GM21825 (cell line): ENCODE data around the gene PMVK.

Source experiments
- ATAC-seq: cut with Tn5 transposase; IDR thresholded peaks from one replicate; pipeline ENCODE4 v1.9.1; 2021; ENCODE audit warnings: mild to moderate bottlenecking, moderate library complexity; ENCODE audit not compliant: unreplicated experiment

The PMVK gene

DNA sequence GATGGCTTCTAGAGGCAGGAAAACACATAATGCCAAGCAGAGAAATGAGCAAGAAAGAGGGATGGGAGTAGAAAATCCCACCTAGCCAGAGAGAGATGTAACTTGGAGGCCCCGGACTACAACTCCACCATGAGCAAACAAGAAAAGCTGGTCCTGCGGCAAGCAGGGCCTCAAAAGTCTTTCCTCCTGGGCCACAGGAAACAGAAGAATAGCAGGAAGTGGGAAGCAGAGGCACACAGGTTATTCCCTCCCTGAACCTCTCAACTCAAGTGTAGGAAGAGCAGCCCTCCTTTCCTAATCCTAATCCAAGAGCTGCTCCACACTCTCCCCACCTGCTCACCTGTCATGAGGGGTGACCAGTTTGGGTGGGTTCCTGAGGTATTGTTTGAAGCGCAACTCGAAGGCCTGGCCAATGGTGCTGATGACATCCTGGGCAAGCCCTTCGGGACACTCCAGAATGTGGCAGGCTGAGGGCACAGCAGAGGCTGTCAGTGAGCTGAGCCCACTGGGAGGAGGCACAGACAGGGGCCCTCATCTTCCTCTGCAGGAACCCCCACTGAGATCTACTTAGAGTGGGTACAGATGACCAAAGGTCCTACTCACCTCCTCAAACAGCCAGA, 30.9 kb upstream of the PMVK start:
- ATAC-seq, result no peak

DNA sequence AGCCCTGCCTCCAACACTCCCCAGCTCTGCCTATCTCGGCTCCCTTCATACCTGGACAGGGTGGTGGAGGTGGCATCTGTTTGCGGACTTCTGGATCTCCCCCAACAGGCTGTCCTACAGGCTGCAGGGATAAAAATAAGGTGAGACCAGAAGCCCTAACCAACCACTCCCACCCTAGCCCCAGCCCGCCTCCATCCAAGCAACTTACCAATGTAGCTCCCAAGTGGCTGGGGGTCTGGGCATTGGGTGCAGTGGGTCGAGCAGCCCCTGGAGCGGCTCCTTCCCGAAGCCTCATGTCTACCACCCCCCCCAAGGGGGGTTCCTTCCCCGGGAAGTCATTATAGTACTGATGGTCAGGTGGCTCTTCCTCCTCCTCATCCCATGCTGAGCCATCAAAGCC, 29.6 kb upstream of the PMVK start:
- ATAC-seq, result no peak

DNA sequence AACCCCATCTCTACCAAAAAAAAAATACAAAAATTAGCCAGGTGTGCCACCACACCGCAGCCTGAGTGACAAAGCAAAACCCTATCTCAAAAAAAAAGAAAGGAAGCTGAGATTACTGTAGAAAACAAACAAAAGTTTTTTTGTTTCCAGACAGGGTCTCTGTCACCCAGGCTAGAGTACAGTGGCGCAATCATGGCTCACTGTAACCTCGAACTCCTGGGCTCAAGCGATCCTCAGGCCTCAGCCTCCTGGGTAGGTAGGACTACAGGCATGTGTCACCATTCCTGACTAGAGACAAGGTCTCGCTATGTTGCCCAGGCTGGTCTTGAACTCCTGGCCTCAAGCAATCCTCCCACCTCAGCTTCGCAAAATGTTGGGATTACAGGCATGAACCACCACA, 27.8 kb upstream of the PMVK start:
- ATAC-seq, result no peak

DNA sequence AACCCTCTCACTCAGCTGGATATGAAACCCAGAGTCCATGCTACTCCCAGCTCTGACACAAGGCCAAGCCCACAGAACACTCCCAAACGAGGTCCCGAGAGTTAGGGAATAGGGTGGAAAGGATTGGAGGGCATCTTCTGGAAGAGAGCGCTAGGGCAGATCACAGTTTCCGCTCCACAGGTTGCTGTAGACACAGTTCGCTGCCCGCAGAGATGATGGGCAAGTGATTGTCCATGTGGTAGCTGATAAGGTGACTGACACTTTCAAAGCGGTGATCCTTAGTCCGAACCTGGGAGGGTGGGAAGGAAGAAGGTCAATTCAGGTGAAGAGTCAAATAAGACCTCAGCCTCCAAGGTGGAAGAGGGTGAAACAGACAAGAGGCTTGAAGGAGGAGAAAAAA, 27.1 kb upstream of the PMVK start:
- no peak for ATAC-seq

DNA sequence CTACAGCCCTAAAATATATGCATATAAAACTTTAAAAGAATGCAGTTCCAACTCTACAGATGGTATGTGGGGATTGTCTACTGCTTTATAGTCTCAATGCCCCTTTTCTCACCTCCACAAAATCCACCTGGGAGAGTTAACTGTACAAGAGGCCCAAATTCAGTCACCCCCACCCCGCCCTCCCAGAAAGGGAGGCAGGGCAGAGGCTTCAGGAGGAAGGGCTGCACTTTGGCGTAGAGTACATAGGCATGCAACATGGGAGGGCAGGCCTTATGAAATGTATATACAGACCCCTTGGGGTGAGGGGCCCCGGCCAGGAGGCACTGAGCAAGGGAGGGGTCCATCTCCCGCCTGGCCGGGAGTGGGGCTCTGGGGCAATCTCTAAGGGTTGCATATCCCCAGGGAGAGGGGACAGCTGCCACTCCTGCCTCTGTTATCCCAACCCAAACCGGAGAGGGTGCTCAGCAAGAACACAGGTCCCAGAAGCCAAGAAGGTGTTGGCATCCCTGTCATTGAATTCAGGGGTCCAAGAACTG, 26.3 kb upstream of the PMVK start:
- ATAC-seq, result no peak

DNA sequence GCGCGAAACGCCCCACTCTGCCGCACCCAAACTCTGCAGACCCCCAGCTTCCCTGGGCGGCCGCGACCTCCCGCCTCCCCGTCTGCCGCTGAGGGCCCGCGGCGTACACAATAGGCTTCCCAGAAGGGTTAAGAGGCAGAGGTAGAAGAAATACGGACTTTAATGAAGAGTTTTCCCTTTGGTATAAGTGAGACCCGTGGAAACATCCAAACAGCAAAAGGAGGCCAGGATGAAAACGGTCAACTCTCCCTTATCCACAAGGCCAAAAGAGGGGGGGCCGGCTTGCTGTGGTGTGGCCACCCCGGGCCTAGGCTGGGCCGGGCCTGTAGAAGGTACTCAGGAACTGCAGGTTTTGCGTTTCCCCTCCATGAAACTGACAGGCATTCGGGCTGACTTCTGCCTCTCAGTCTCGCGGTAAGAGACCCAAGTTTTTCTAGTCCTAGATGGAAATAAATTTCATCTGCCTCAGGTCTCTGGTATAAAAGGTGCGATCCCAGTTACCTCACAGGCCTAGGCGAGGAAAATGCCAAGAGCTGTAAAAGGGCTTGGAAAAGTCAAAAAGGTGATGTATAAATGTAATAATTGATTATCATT, 25.7 kb upstream of the PMVK start:
- no peak for ATAC-seq

DNA sequence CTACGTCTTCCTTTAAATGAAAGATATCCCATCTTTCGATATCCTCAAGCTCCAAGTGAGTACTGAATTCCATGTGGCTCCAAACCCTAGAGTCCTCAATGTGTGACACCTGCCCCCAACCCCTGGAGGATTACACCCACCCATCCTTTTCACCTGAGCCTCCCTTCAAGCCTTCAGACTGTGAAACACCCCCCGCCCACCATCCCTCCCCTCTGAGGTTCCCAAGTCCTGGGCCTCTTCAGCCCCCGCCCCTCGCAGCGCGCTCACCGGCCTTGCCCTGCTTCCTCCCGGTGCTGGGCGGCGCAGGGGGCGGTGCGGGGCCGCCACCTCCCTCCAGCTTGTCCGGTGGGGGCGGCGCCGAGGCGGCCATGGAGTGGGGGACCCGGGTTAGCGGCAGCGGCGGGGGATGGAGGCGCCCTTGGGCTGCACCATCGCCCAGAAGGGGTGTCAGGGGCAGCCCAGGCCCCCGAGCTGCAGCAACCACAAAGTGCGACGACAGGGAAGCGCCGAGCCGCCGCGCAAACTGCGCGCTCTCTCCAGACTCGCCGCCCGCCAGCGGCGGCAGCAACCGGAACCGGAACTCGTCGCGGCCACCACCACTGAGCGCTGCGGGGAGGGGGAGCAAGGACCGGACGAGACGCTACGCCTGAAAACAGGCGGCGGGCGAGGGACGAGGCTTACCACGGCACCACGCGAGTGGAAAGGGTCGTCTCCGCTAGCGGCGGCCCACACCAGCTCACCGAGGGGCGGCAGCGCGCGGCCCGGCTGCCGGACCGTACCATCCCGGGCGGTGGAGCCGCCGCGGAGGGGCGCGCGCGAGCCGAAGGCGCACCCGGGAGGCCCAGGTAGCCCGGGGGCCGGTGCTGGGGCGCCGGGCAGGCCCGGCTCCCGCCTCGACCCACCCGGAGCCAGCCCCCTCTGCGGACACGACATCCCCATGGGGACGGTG, 25.0 kb upstream of the PMVK start, which contains the start of gene PYGO2:
Gene PYGO2 (minus strand): TSS at position 576 of the 949 bp plus-strand sequence. CDS start 206 bp downstream, at position 370.
- ATAC-seq, result peak; percentile 71

DNA sequence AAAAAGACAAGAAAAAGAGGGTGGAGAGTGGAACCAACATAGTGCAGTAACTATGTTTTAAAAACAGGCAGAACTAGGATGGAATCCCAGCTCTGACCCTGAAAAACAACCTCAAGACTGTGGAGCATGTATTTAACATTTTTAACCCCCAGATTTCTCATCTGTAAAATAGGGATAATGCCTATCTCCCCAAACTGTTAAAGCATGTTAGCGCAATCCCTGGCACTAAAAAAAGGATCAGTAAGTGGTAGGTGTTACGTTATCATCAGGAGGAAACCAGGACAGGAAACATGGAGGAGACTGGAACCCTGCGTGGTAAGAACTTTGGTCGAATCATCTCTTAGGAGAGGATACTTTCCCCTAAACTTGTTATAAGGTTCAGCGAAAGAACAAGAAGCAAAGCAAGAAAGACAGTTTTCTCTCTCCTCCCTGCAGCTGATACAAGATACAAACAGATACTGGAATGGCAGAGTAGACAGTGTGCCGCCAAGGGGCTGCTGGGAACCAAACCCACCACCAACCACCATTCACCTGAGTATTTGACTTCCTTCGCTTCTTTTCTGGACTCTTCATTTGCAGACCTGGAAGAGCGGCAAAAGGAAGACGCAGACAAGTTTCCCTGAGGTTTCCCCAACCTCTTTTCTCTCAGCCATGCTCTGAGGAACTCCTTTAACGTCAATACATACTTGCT, 24.1 kb upstream of the PMVK start:
- no peak for ATAC-seq

DNA sequence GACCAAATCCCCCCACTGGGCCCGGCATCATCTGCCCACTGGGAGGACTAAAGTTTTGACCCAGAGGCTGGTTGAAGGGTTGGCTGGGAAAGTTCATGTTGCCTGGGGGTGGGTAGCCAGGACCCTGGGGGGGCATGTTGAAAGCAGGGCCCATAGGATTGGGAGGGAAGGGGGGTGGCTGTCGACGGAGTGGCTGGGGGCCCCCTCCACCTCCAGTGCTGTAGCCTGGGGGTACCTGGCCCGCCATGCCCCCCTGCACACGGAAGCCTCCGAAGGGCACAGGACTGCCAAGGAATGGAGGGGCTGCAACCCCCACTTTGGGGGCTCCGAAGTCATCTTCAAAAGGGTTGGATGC, 22.9 kb upstream of the PMVK start:
- no peak for ATAC-seq

DNA sequence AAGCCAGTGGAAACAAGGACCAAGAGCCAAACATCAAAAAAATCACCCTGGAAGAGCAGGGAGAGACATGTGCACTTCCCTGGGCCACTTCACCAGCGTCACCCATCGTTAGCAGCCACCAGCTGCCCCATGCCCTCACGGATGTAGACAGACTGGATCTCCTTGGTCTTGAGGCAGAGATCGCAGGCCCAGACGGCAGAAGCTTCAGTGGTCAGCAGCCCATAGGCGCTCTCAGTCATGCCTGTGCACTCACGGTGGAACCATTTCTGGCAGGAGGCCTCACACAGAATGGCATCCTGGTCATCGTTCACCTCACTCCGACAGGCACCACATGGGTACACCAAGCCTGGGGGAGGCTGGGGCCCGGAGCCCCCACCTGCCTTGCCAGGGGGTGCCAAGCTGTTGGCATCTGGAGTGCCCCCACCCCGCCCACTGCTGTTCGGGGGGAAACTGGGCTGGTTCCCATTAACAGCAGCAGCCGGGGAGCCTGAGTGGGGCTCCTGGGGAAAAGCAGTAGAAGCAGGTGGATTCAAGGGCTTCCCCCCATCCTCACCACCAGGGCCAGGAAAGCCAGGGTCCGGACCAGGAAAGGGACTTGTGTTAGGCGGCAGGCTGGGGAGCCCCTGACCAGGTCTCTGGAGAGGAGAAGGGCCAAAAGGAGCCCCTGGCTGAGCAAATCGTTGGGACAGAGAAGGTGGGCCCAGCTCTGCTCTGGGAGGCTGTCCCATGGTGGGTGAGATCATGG, 22.3 kb upstream of the PMVK start:
- ATAC-seq, result no peak

DNA sequence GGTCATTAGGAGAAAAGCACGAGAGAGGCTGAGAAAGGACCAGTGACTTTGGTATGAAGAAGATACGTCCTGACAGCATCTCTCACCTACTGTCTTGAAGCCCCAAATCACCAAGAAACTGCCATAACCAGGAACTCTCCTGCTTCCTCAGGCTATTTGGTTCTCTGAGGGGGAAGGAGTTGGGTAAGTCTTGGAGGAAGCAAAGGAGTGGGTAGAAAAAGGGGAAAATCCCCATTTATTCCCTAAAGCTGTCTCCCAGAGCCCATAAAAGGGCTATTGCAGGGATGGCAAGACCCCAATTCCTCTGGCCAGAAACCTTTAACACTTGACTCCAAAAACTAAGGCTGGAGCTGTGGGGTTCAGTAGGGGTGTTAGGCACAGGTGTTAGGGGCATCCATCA, 21.5 kb upstream of the PMVK start:
- no peak for ATAC-seq

DNA sequence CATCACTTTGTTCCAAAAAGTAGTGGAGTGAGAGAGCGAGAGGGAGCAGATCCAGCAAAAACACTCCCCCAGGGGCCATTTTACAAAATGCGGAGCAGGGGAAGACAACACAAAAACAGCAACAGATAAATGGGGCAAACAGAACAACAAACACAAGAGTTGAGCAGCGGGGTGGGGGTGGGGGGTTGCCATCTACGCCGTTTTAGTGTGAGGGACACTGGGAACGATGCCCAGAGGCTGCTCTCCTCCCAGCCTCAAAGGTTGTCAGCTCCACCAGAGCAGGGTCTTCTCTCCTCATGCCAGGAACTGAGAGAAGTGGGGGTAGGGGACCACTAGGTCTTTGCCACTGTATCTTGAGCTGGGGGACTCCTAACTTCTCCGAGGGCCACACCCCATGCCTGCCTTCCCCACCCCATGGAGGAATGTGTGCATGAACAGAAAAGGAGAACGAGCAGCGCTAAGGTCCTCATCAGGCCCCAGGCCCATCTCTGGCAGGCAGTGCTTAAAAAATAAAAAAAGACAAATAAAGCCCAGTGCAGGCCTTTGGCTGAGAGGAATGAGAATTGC, 20.7 kb upstream of the PMVK start:
- no peak for ATAC-seq

DNA sequence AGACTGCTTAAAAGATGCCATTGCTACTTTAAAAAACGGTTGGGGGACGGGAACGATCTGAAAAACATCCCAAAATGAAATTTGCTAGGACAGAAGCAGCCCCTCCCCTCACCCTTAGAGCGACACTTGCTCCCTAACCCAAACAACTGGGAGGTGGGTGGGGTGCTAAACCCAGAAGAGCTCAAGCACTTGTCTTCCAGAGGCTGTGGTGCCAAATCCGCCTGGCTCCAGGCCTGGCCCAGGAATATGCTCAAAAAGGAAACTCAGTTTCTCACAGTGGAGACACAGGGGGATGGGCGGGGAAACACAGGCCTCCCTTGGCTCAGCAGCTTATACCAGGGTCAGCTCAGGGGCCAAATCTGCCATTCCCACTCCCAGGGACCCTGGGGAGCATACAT, 20.0 kb upstream of the PMVK start:
- ATAC-seq, result no peak

DNA sequence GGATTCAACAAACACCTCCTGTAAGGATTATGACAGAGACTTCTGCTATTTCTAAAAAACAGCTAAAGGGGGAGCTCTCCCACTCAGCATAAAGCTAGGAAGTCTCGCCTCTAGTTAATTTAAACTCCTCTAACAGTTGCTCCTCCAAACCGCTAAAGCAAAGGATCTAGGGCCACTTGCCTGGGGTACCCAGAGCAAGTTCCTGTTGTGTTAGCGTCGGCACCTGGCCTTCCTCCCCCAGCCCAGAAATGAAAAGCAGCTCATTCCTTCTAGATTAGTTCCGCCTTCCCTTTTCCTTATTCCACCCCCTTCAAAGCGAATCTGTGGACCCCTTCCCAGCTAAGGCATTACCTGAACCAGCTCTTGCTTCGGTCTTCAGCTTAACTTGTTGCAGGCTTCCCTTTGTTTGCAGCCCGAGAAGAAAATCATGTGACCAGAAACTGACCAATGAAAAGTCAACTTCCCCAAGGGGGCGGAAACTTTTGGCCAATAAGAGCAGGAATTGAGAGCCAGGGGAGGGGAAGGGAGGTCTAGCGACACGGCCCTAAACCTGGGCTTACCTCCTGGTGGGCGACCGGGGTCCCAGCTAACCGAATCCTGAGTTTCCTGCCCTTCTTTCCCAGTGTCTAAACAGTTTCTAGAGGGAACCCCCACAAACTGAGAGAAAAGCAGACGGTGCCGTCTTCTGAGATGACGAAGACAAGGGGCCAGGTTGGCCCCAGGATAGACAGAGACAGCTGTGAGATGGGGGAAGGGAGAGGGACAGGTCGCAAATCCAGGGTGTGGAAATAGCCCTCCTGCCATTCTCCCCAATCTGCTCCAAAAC, 19.4 kb upstream of the PMVK start, which contains the start of gene PBXIP1:
Gene PBXIP1 (minus strand): TSS at position 382 of the 826 bp plus-strand sequence. CDS start 2,378 bp downstream, outside the sequence.
- peak; percentile 52 for ATAC-seq

DNA sequence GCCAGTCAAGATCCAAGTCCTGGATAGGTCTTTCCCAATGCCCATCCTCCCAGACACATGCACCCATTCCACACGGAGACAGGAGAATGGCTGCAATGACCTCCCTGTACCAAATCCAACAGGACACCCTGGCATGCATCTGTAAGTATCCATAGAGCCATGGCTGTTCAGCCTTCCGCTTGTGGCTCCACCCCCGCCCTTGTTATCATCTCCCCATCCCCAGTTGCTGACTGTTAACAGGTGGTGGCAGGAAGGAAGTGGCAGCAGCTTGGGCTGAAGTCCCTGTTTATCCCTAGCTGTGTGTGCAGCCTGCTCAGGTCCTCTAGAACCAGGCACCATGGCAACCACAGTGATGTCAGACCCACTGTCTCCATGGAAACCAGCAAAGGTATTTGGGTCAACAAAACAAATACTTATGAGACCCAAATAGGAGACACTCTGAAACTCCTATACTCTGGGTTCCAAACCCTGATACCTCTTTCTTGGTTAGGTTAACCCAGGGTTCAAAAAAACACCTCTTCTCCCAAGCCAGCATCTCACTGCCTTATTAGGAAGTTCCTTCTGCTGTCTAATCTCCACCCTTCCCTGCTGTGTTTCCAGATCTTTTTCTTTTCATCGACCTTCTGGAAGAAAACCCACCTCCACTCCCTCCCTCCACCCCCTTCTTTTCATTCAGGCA, 18.7 kb upstream of the PMVK start:
- ATAC-seq, result peak; percentile 51

DNA sequence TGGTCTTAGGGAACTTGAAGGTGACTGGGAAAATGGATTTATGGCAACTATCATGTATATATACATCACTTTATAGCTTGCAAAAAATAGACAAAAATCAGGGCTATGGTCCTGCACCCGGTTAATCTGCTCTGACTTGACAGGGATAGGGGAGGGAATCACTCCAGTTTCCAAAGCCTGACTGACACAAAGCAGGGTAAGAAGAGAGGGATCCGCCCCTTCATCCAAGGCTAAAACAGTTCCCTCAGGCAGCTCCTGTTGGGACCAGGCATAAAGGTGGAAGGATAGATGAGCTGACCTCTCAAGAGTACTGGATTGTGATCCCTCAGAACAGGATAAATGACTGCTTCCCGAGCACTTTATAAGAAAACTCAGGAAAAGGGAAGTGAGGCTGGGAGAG, 18.0 kb upstream of the PMVK start:
- ATAC-seq, result no peak

DNA sequence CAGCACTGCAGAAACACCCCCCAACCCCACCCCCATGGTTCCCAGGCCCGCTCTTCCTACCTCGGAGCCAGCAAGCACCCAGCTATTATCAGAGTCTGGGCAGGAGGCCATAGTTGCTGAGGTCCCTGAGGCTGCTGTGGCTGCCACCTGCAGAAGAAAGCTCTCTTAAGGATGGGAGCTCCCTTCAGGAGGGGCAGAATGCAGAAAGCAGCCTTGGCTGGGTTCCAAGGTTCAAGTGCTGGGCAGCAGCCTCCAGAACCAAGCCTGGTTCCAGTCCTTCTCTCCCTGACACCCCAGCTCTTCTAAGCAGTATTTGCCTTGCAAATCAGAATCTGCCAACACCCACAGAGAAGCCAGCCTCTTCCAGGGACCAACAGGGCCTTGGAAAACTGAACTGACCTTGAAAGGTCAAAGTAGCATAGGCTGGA, 17.1 kb upstream of the PMVK start:
- no peak for ATAC-seq

DNA sequence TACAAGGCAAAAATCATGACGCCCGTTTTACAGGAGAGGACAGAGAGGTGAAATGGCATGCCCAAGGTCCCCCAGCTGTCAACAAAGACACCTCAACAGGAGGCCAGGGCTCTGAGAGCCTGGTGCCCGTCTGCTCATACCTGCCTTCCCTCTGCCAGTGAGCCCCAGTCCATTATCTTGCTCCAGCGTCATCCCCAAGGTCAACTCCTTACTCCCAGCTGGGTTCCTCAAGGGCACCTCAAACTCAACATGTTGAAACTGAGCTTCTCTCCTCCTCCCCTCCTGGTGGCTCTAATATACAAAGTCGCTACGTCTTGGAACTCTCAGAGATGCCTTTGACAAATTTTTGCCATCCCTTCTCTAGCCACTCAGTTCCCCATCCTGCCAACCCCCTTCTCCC, 16.1 kb upstream of the PMVK start:
- ATAC-seq, result no peak
